ENCODE results near the gene GSDME.
"Not testable (repeated sequence)": the region's sequence is repeated elsewhere in the genome, so short reads cannot be mapped to it uniquely, and the experiment has no call there.

GSDME gene

GRCh38 chr7:24798261-24798660, 41.0 kb upstream of the GSDME start:
- no peak for TF ChIP-seq CTCF (IDR thresholded peaks at IDR 0.05; ENCODE audit: control insufficient read depth, insufficient read depth, low read depth, low read length, missing control alignments)
- no peak for DNase-seq (ENCODE audit: low read depth)
- H3K4me3 ChIP-seq (ENCODE audit: control insufficient read depth, low read depth, low read length), result no peak overlapping the region

GRCh38 chr7:24797270-24797669, 40.0 kb upstream of the GSDME start:
- DNase-seq (ENCODE audit: low read depth), result no peak
- no peak for TF ChIP-seq CTCF (IDR thresholded peaks at IDR 0.05; ENCODE audit: control insufficient read depth, insufficient read depth, low read depth, low read length, missing control alignments)
- no peak overlapping the region for H3K4me3 ChIP-seq (ENCODE audit: control insufficient read depth, low read depth, low read length)

GRCh38 chr7:24795407-24795767, 38.1 kb upstream of the GSDME start:
- H3K4me3 ChIP-seq (ENCODE audit: control insufficient read depth, low read depth, low read length), result no peak overlapping the region
- no peak for TF ChIP-seq CTCF (IDR thresholded peaks at IDR 0.05; ENCODE audit: control insufficient read depth, insufficient read depth, low read depth, low read length, missing control alignments)
- no peak for DNase-seq (ENCODE audit: low read depth)

GRCh38 chr7:24794751-24795406, 37.6 kb upstream of the GSDME start:
- H3K4me3 ChIP-seq (ENCODE audit: control insufficient read depth, low read depth, low read length); DNase-seq (ENCODE audit: low read depth): not testable (repeated sequence)

GRCh38 chr7:24793982-24794648, 36.9 kb upstream of the GSDME start:
- TF ChIP-seq CTCF (IDR thresholded peaks at IDR 0.05; ENCODE audit: control insufficient read depth, insufficient read depth, low read depth, low read length, missing control alignments), result no peak
- DNase-seq (ENCODE audit: low read depth), result no peak
- no peak overlapping the region for H3K4me3 ChIP-seq (ENCODE audit: control insufficient read depth, low read depth, low read length)

GRCh38 chr7:24788961-24789576, 31.8 kb upstream of the GSDME start:
- TF ChIP-seq CTCF (IDR thresholded peaks at IDR 0.05; ENCODE audit: control insufficient read depth, insufficient read depth, low read depth, low read length, missing control alignments), result no peak
- no peak overlapping the region for H3K4me3 ChIP-seq (ENCODE audit: control insufficient read depth, low read depth, low read length)
- DNase-seq (ENCODE audit: low read depth), result no peak

- peak; percentile 51 for TF ChIP-seq CTCF (IDR thresholded peaks at IDR 0.05; ENCODE audit: control insufficient read depth, insufficient read depth, low read depth, low read length, missing control alignments)
These were observed 30.8 kb upstream of the GSDME start for GRCh38 chr7:24788075-24788474.

More at GRCh38 chr7:24788075-24788474, 30.8 kb upstream of the GSDME start:
- no peak for DNase-seq (ENCODE audit: low read depth)
- no peak overlapping the region for H3K4me3 ChIP-seq (ENCODE audit: control insufficient read depth, low read depth, low read length)
